Type B pancreatic cell (in vitro differentiated cells): ENCODE data around the gene HDDC2. TPM values are rescaled to one million over a fixed set of nuclear protein-coding genes. Genes with fewer than 3 reads are reported as not detected.
A peak's percentile ranks its signal among the peaks of the same experiment; 100 is the strongest.

ENCODE experiments used
- DNase-seq: peaks from one replicate; pipeline ENCODE4 v3.0.0; 2021; ENCODE audit warnings: mixed read lengths; ENCODE audit not compliant: unreplicated experiment; ENCODE audit errors: extremely low spot score
- H3K27ac Mint-ChIP-seq: 2 replicates; pipeline ENCODE4 v1.8.0; 2021; ENCODE audit warnings: mild to moderate bottlenecking, mixed read lengths
- H3K27me3 Mint-ChIP-seq: 2 replicates; pipeline ENCODE4 v1.8.0; 2021; ENCODE audit warnings: mixed read lengths
- H3K36me3 Mint-ChIP-seq: 2 replicates; pipeline ENCODE4 v1.8.0; 2021; ENCODE audit warnings: mixed read lengths
- H3K4me1 Mint-ChIP-seq: one replicate; pipeline ENCODE4 v1.8.0; 2021; ENCODE audit warnings: mixed read lengths; ENCODE audit not compliant: unreplicated experiment
- H3K4me3 Mint-ChIP-seq: 2 replicates; pipeline ENCODE4 v1.8.0; 2021; ENCODE audit warnings: mild to moderate bottlenecking, mixed read lengths
- H3K9me3 Mint-ChIP-seq: 2 replicates; pipeline ENCODE4 v1.8.0; 2021; ENCODE audit warnings: mixed read lengths
- CTCF ChIP-seq: fragments of 200-600 bp; sonication (generic); conservative IDR thresholded peaks from 2 replicates; pipeline ENCODE4 v1.5.0; 2021; ENCODE audit warnings: antibody characterized with exemption, mild to moderate bottlenecking
- total RNA-seq: library from RNA; stranded (reverse); gene quantifications from 2 replicates; pipeline ENCODE4 v1.2.1, GENCODE V29; 2021; ENCODE audit warnings: low replicate concordance

Gene HDDC2
- total RNA-seq, 1 donor from 2014 or later, result 90.0 TPM

- Mint-ChIP-seq H3K36me3 (peaks cover 12% of the 10 kb centered on the region), H3K27me3 (no peaks in the 10 kb centered on the region), H3K4me3 (peak overlapping the region; percentile 25), H3K9me3 (peaks cover 1% of the 10 kb centered on the region), H3K27ac (peak overlapping the region; percentile 91), H3K4me1 (peaks cover 41% of the 10 kb centered on the region)
- DNase-seq, result no peak
- no peak for TF ChIP-seq CTCF
Measured at GRCh38 chr6:125231574-125232343, 70.0 kb downstream of the HDDC2 start.

- Mint-ChIP-seq H3K9me3 (no peaks in the 10 kb centered on the region), H3K27me3 (no peaks in the 10 kb centered on the region), H3K27ac (peak overlapping the region; percentile 54), H3K4me1 (peaks cover 41% of the 10 kb centered on the region), H3K4me3 (peak overlapping the region; percentile 25), H3K36me3 (peaks cover 10% of the 10 kb centered on the region)
- no peak for TF ChIP-seq CTCF
- DNase-seq, result no peak
Measured at GRCh38 chr6:125231133-125231532, 70.6 kb downstream of the HDDC2 start.

GRCh38 chr6:125230674-125231073, 71.1 kb downstream of the HDDC2 start:
- H3K27me3 Mint-ChIP-seq, result no peaks in the 10 kb centered on the region
- DNase-seq, result no peak
- H3K9me3 Mint-ChIP-seq, result no peaks in the 10 kb centered on the region
- H3K4me3 Mint-ChIP-seq, result no peak overlapping the region
- H3K4me1 Mint-ChIP-seq, result peaks cover 41% of the 10 kb centered on the region
- TF ChIP-seq CTCF, result no peak
- peaks cover 10% of the 10 kb centered on the region for H3K36me3 Mint-ChIP-seq
- H3K27ac Mint-ChIP-seq, result no peak overlapping the region

- Mint-ChIP-seq H3K4me1 (peaks cover 46% of the 10 kb centered on the region), H3K4me3 (peak overlapping the region; percentile 43), H3K27ac (peak overlapping the region; percentile 25), H3K9me3 (no peaks in the 10 kb centered on the region), H3K36me3 (peaks cover 10% of the 10 kb centered on the region), H3K27me3 (no peaks in the 10 kb centered on the region)
- DNase-seq, result no peak
- no peak for TF ChIP-seq CTCF
Measured at GRCh38 chr6:125228981-125229479, 72.7 kb downstream of the HDDC2 start.

GRCh38 chr6:125227244-125227643, 74.5 kb downstream of the HDDC2 start:
- no peak overlapping the region for H3K27ac Mint-ChIP-seq

More at GRCh38 chr6:125227244-125227643, 74.5 kb downstream of the HDDC2 start:
- no peak for TF ChIP-seq CTCF
- Mint-ChIP-seq H3K36me3 (peaks cover 10% of the 10 kb centered on the region), H3K4me1 (peaks cover 40% of the 10 kb centered on the region), H3K4me3 (no peak overlapping the region), H3K27me3 (no peaks in the 10 kb centered on the region), H3K9me3 (no peaks in the 10 kb centered on the region)
- DNase-seq, result no peak

Other genes with a start within 250 kb of the HDDC2 start
- 80.4 and 142 TPM in 2 replicates for gene TPD52L1, start 148.2 kb downstream of the HDDC2 start, total RNA-seq